CD4-positive, alpha-beta T cell (primary cell): ENCODE data around the gene KLC1. TPM values are rescaled to one million over a fixed set of nuclear protein-coding genes. Genes with fewer than 3 reads are reported as not detected.

ENCODE experiments used
- ATAC-seq: fragments of 200-7000 bp; cut with Tn5 transposase; one replicate; pipeline ENCODE4 v1.10.0; 2022; ENCODE audit warnings: mild to moderate bottlenecking; ENCODE audit not compliant: poor library complexity
- CTCF ChIA-PET: fragments of 350-600 bp; sonication (Branson Sonifier 250); formaldehyde crosslinking; loops from one replicate; lab custom pipeline; 2021; ENCODE audit warnings: antibody characterized with exemption, inconsistent platforms; lab: Charles Lee
- POLR2A ChIA-PET: fragments of 350-600 bp; sonication (Branson Sonifier 250); formaldehyde crosslinking; loops from one replicate; lab custom pipeline; 2021; ENCODE audit warnings: antibody characterized with exemption, inconsistent platforms; lab: Charles Lee
- DNase-seq, 14 experiments: peaks; one replicate each; pipeline ENCODE4 v3.0.0-alpha.2; 2013 to 2020; ENCODE audit warnings: mixed read lengths in 2 of 14
- H3K27ac ChIP-seq, 2 donors: one replicate each; pipeline versions ENCODE4 v1.5.1 to v1.7.0; 2013; ENCODE audit warnings: low read length in 2 of 2, low read depth in 1 of 2, mild to moderate bottlenecking in 1 of 2
- H3K27me3 ChIP-seq, 2 experiments: 1 replicate in 1 of 2; 2 replicates in 1 of 2; pipeline versions ENCODE4 v1.6.1 to v1.7.0; 2013; ENCODE audit warnings: low read length in 2 of 2, control low read depth in 1 of 2, mild to moderate bottlenecking in 1 of 2, moderate library complexity in 1 of 2; ENCODE audit not compliant: insufficient read depth in 2 of 2, control insufficient read depth in 1 of 2
- H3K36me3 ChIP-seq: one replicate; pipeline ENCODE4 v1.6.1; 2013; ENCODE audit warnings: low read length, control low read depth; ENCODE audit not compliant: insufficient read depth
- H3K4me1 ChIP-seq: one replicate; pipeline ENCODE4 v1.6.1; 2013; ENCODE audit warnings: low read length, control low read depth; ENCODE audit not compliant: insufficient read depth
- H3K4me3 ChIP-seq: one replicate; pipeline ENCODE4 v1.5.1; 2013; ENCODE audit warnings: mild to moderate bottlenecking, low read length, moderate library complexity
- H3K9me3 ChIP-seq, 2 experiments: 1 replicate in 1 of 2; 2 replicates in 1 of 2; pipeline versions ENCODE4 v1.6.1 to v1.7.0; 2013; ENCODE audit warnings: low read length in 2 of 2, mild to moderate bottlenecking in 2 of 2, control low read depth in 1 of 2, moderate library complexity in 1 of 2; ENCODE audit not compliant: control insufficient read depth in 1 of 2, insufficient read depth in 1 of 2
- H3K27ac Mint-ChIP-seq: one replicate; pipeline ENCODE4 v1.8.0; 2020; ENCODE audit warnings: mixed read lengths
- H3K27me3 Mint-ChIP-seq: one replicate; pipeline ENCODE4 v1.8.0; 2021; ENCODE audit warnings: mixed read lengths
- H3K36me3 Mint-ChIP-seq: one replicate; pipeline ENCODE4 v1.8.0; 2021; ENCODE audit warnings: low read depth, mixed read lengths
- H3K4me1 Mint-ChIP-seq: one replicate; pipeline ENCODE4 v1.8.0; 2021; ENCODE audit warnings: low read depth, mixed read lengths
- H3K4me3 Mint-ChIP-seq: one replicate; pipeline ENCODE4 v1.8.0; 2020; ENCODE audit warnings: mild to moderate bottlenecking, mixed read lengths
- H3K9me3 Mint-ChIP-seq: one replicate; pipeline ENCODE4 v1.8.0; 2020; ENCODE audit warnings: mixed read lengths
- intact Hi-C, 2 experiments: fragments of 100-400 bp; cut with DNase I in 1 of 2; cut with micrococcal nuclease in 1 of 2; formaldehyde crosslinking; loops; one replicate each; pipeline versions ENCODE4 v1.15.1 to v1.9.0; 2023 to 2025; cut with DNase I, micrococcal nuclease
- total RNA-seq, 174 experiments: library from RNA in 2 of 174; stranded (reverse) in 2 of 174; gene quantifications; one replicate each; pipeline ENCODE4 v1.2.3 and lab custom pipeline; 2021 to 2026
- TF ChIP-seq, protein P1 (sequence below): fragments of 200-600 bp; IDR thresholded peaks from one replicate; pipeline ENCODE4 v1.8.0; 2022; ENCODE audit warnings: antibody characterized with exemption, mild to moderate bottlenecking

KLC1 gene
- total RNA-seq, 2 experiments from 2014 or later: 111 to 119 TPM

DNA sequence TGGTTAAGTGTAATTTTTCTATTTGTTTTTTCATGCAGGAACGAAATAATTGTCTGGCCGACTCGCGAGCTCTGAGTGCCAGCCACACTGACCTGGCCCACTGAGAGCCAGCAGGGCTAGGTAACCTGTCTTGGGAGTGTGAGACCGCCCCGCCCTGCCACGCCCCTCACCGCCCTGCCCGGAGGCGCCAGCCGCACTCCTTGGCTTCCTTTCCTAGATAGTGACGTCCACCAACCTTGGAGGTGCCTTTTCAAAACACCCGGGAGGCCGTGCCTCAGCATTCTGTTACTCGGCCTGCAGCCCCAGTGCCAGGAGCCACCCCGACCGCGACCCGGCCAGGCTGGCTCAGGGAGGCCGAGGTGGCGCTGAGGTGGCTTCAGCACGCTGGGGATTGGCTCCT, 64.5 kb downstream of the KLC1 start:
- Mint-ChIP-seq H3K9me3 (no peaks in the 10 kb centered on the region), H3K27ac (no peak overlapping the region), H3K4me3 (no peak overlapping the region), H3K36me3 (peaks cover 72% of the 10 kb centered on the region), H3K27me3 (no peaks in the 10 kb centered on the region), H3K4me1 (peaks cover 4% of the 10 kb centered on the region)
- Histone ChIP-seq H3K27me3 (no peaks in the 10 kb centered on the region), H3K36me3 (peaks cover 70% of the 10 kb centered on the region), H3K4me1 (peaks cover 7% of the 10 kb centered on the region), H3K9me3 (no peaks in the 10 kb centered on the region), H3K27ac (no peak overlapping the region), H3K4me3 (no peak overlapping the region)
- TF ChIP-seq, protein P1, sequence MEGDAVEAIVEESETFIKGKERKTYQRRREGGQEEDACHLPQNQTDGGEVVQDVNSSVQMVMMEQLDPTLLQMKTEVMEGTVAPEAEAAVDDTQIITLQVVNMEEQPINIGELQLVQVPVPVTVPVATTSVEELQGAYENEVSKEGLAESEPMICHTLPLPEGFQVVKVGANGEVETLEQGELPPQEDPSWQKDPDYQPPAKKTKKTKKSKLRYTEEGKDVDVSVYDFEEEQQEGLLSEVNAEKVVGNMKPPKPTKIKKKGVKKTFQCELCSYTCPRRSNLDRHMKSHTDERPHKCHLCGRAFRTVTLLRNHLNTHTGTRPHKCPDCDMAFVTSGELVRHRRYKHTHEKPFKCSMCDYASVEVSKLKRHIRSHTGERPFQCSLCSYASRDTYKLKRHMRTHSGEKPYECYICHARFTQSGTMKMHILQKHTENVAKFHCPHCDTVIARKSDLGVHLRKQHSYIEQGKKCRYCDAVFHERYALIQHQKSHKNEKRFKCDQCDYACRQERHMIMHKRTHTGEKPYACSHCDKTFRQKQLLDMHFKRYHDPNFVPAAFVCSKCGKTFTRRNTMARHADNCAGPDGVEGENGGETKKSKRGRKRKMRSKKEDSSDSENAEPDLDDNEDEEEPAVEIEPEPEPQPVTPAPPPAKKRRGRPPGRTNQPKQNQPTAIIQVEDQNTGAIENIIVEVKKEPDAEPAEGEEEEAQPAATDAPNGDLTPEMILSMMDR: no peak
- intact Hi-C loops: no loop called here
- CTCF ChIA-PET: no interaction called here
- ATAC-seq (no peak), DNase-seq (no peak)
- POLR2A ChIA-PET: no interaction called here

DNA sequence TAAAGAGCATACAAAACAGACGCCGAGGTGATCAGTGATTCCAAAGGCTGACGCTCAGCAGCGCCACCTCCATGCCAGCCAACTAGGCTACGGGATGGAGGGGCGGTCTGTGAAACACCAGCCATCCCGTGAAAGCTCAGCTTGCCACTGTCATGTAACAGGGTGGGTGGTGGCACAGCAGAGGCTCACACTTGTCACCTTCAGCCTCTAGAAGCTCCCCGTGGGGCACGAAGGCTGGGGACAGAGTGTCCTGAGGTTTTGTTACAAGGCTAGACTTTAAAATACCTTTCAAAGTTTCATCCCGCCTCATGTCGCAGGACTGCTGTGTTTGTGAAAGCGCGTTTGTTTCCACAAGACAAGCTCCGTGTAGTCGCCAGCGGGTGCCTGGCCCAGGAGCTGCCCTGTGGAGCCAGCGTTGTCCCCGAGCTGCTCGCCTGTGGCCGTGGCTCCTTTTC, 65.6 kb downstream of the KLC1 start:
- ATAC-seq (no peak), DNase-seq (no peak)
- ChIA-PET CTCF (no interaction called here), POLR2A (no interaction called here)
- no peaks in the 10 kb centered on the region for H3K9me3 ChIP-seq
- H3K27ac Mint-ChIP-seq: no peak overlapping the region
- H3K27ac ChIP-seq: no peak overlapping the region
- H3K27me3 Mint-ChIP-seq: no peaks in the 10 kb centered on the region
- peaks cover 64% of the 10 kb centered on the region for H3K36me3 Mint-ChIP-seq
- H3K4me3 ChIP-seq: no peak overlapping the region
- H3K27me3 ChIP-seq: no peaks in the 10 kb centered on the region
- intact Hi-C loops: no loop called here
- peaks cover 69% of the 10 kb centered on the region for H3K36me3 ChIP-seq
- no peaks in the 10 kb centered on the region for H3K9me3 Mint-ChIP-seq
- H3K4me3 Mint-ChIP-seq: no peak overlapping the region
- peaks cover 7% of the 10 kb centered on the region for H3K4me1 ChIP-seq
- H3K4me1 Mint-ChIP-seq: peaks cover 4% of the 10 kb centered on the region
- TF ChIP-seq, protein P1: no peak

DNA sequence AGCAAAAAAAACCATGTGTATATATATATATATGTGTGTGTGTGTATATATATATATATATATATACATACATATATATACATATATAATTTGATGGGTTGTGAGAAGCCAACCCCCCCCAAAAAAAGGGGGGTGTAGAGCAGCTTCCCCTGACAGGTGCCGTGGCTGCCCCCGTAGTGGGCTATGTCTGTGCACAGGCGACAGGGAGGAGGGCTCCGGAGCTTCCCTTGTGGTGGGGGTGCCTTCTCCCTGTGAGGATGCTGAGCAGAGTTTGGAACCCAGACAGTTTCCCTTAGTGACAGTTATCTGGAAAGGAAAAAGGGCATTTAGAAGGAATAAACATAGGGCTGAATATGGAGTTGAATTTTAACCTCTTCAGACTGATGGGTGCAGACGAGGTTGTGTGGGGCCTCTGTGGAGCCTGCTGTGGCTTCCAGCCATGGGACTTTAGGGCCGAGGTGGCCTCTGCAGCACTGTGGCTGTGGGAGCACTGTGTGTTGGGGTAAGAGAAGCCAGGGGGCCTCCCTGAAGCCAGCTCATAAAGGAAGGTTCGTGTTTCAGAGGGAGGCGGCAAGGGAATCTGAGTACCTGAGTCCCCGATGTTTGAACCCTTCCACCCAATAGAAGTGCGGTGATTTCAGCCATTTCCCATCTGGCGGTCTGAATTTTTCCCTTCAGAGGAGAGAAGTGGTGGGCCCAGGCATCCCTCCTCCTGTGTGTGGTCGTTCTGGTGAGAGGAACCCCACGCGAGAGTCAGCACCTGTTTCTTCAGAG, 66.5 kb downstream of the KLC1 start:
- H3K27me3 ChIP-seq: no peaks in the 10 kb centered on the region
- no peak for ATAC-seq
- Mint-ChIP-seq H3K27ac (no peak overlapping the region), H3K9me3 (no peaks in the 10 kb centered on the region), H3K4me3 (no peak overlapping the region), H3K36me3 (peaks cover 61% of the 10 kb centered on the region), H3K27me3 (no peaks in the 10 kb centered on the region), H3K4me1 (peaks cover 4% of the 10 kb centered on the region)
- ChIA-PET POLR2A (no interaction called here), CTCF (interaction anchor here (0.7 kb wide), 1 partner anchor 60 kb away, joined by 4 read pairs; no protein-coding TSS in a partner anchor)
- H3K9me3 ChIP-seq: no peaks in the 10 kb centered on the region
- H3K27ac ChIP-seq: no peak overlapping the region
- intact Hi-C loops: no loop called here
- peaks cover 73% of the 10 kb centered on the region for H3K36me3 ChIP-seq
- peaks cover 7% of the 10 kb centered on the region for H3K4me1 ChIP-seq
- TF ChIP-seq, protein P1: no peak
- no peak overlapping the region for H3K4me3 ChIP-seq
- DNase-seq: no peak
